Tibial nerve (tissue), 4 donors: ENCODE results near the gene IL1R2. TPM values are rescaled to one million over a fixed set of nuclear protein-coding genes. Genes with fewer than 3 reads are reported as not detected.

Experiments
- DNase-seq, 2 donors: peaks; one replicate each; pipeline ENCODE4 v3.0.0-alpha.2; 2019; ENCODE audit warnings: low spot score in 2 of 2
- H3K27ac ChIP-seq, 4 donors: fragments of 200-600 bp; sonication (generic) in 3 of 4; one replicate each; pipeline ENCODE4 v1.5.1; 2017 to 2019; ENCODE audit warnings: mild to moderate bottlenecking in 1 of 4
- H3K27me3 ChIP-seq, 2 donors: fragments of 200-600 bp; sonication (generic) in 1 of 2; one replicate each; pipeline versions ENCODE4 v1.5.1 to v1.6.0; 2017 to 2019
- H3K36me3 ChIP-seq, 3 donors: fragments of 200-600 bp; sonication (generic); one replicate each; pipeline ENCODE4 v1.5.1; 2018 to 2019
- H3K4me1 ChIP-seq, 4 donors: fragments of 200-600 bp; sonication (generic) in 3 of 4; one replicate each; pipeline ENCODE4 v1.5.1; 2017 to 2019
- H3K4me3 ChIP-seq, 4 donors: fragments of 200-600 bp; sonication (generic) in 3 of 4; one replicate each; pipeline ENCODE4 v1.5.1; 2017 to 2019; ENCODE audit warnings: mild to moderate bottlenecking in 1 of 4, moderate library complexity in 1 of 4
- H3K9me3 ChIP-seq, 4 donors: fragments of 200-600 bp; sonication (generic) in 3 of 4; one replicate each; pipeline ENCODE4 v1.5.1; 2017 to 2019
- CTCF ChIP-seq, 5 experiments: fragments of 200-600 bp in 3 of 5; fragments of 450-650 bp in 2 of 5; sonication (generic) in 3 of 5; IDR thresholded peaks; one replicate each; pipeline ENCODE4 v1.5.1; 2016 to 2019; ENCODE audit warnings: antibody characterized with exemption in 5 of 5, mild to moderate bottlenecking in 3 of 5, moderate library complexity in 2 of 5
- EP300 ChIP-seq, 2 donors: sonication (generic); formaldehyde crosslinking; IDR thresholded peaks; one replicate each; pipeline ENCODE4 v1.6.1; 2017; ENCODE audit warnings: antibody characterized with exemption in 2 of 2, mild to moderate bottlenecking in 1 of 2
- POLR2A ChIP-seq, 2 donors: fragments of 450-650 bp; IDR thresholded peaks; one replicate each; pipeline ENCODE4 v1.6.1; 2017; ENCODE audit warnings: antibody characterized with exemption in 2 of 2, mild to moderate bottlenecking in 2 of 2, moderate library complexity in 2 of 2
- WGBS, 2 donors: methylation state at CpG; one replicate each; pipeline ENCODE4 v1.1.5; 2018; 5-methylcytosine and 5-hydroxymethylcytosine counted together
- total RNA-seq, 4 donors: library from RNA; depleted of rRNA; stranded (reverse); fragments of >200 nt; gene quantifications; one replicate each; pipeline ENCODE4 v1.1.0, GENCODE V29; 2016

Gene IL1R2
- total RNA-seq, 4 donors from 2014 or later = 3.6 to 17.7 (median 7.5) TPM

GRCh38 chr2:102028470-102028869, 36.7 kb downstream of the IL1R2 start:
- peak overlapping the region in 1 of 4 donors; percentile 77 for H3K27ac ChIP-seq
- no peak for DNase-seq

GRCh38 chr2:102029405-102029804, 37.6 kb downstream of the IL1R2 start:
- Histone ChIP-seq H3K4me3 (no peak overlapping the region), H3K36me3 (no peaks in the 10 kb centered on the region), H3K27me3 (no peaks in the 10 kb centered on the region), H3K9me3 (no peaks in the 10 kb centered on the region), H3K27ac (no peak overlapping the region), H3K4me1 (peaks cover 0 to 49% (median 18%) of the 10 kb centered on the region in 4 donors)
- no peak for TF ChIP-seq EP300 (IDR thresholded peaks at IDR 0.05)
- no peak for TF ChIP-seq CTCF (IDR thresholded peaks at IDR 0.05)
- no peak for TF ChIP-seq POLR2A (IDR thresholded peaks at IDR 0.05)
- DNase-seq = no peak
- 76 to 97% methylated on average over 2 of the region's 2 CpGs for WGBS, 2 donors

More at GRCh38 chr2:102028470-102028869, 36.7 kb downstream of the IL1R2 start:
- Histone ChIP-seq H3K4me3 (no peak overlapping the region), H3K9me3 (no peaks in the 10 kb centered on the region), H3K4me1 (peaks cover 0 to 42% (median 10%) of the 10 kb centered on the region in 4 donors), H3K36me3 (no peaks in the 10 kb centered on the region), H3K27me3 (no peaks in the 10 kb centered on the region)
- TF ChIP-seq EP300 (IDR thresholded peaks at IDR 0.05) (no peak), POLR2A (IDR thresholded peaks at IDR 0.05) (no peak), CTCF (IDR thresholded peaks at IDR 0.05) (no peak)

- no peak for DNase-seq
- Histone ChIP-seq H3K4me3 (no peak overlapping the region), H3K27ac (no peak overlapping the region), H3K4me1 (peaks cover 0 to 53% (median 20%) of the 10 kb centered on the region in 4 donors), H3K36me3 (no peaks in the 10 kb centered on the region), H3K27me3 (no peaks in the 10 kb centered on the region), H3K9me3 (no peaks in the 10 kb centered on the region)
- no peak for TF ChIP-seq POLR2A (IDR thresholded peaks at IDR 0.05)
- no peak for TF ChIP-seq CTCF (IDR thresholded peaks at IDR 0.05)
- TF ChIP-seq EP300 (IDR thresholded peaks at IDR 0.05) = no peak
Observed at GRCh38 chr2:102029952-102030351, 38.2 kb downstream of the IL1R2 start.

GRCh38 chr2:102030502-102030854, 38.7 kb downstream of the IL1R2 start:
- 89 to 98% methylated on average over 1 of the region's 1 CpG for WGBS, 2 donors
- TF ChIP-seq POLR2A (IDR thresholded peaks at IDR 0.05) (no peak), CTCF (IDR thresholded peaks at IDR 0.05) (no peak), EP300 (IDR thresholded peaks at IDR 0.05) (no peak)
- H3K27ac ChIP-seq = no peak overlapping the region
- peaks cover 0 to 49% (median 20%) of the 10 kb centered on the region in 4 donors for H3K4me1 ChIP-seq
- H3K9me3 ChIP-seq = no peaks in the 10 kb centered on the region
- no peaks in the 10 kb centered on the region for H3K27me3 ChIP-seq
- H3K36me3 ChIP-seq = no peaks in the 10 kb centered on the region
- DNase-seq = no peak
- no peak overlapping the region for H3K4me3 ChIP-seq

DNA sequence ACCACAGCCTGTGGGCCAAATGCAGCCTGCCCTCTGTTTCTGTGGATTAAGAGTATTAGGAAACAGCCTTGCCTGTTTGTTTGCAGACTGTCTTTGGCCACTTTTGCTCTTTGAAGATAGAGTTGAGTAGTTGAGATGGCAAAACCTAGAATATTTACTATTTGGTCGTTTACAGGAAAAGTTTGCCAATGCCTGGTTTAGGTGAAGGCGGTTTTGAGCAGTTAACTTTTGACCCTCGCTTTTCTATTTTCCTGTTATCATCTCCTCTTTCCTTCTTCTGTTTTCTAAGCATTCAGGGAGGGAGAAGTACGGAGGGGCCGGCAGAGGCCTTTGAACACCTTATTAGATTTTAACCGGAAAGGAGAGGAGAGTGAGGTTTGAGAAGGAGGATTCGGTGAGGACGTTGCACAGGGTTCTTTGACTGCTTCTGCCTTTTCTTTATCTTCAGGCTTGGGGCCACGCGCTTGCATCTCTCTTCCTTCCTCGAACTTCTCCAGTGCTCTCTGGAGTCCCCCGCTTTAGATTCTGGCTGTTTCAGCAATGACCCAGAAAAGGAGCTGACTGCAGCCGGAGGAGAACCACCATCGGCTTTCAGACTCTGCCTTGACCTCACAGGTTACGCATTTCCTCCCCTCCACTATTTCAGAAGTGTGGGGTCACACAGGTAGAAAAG, 39.2 kb downstream of the IL1R2 start:
- WGBS, 2 donors = 89 to 90% methylated on average over 15 of the region's 15 CpGs
- Histone ChIP-seq H3K27me3 (no peaks in the 10 kb centered on the region), H3K4me3 (no peak overlapping the region), H3K9me3 (no peaks in the 10 kb centered on the region), H3K4me1 (peaks cover 0 to 45% (median 20%) of the 10 kb centered on the region in 4 donors), H3K27ac (no peak overlapping the region), H3K36me3 (no peaks in the 10 kb centered on the region)
- DNase-seq = no peak
- TF ChIP-seq EP300 (IDR thresholded peaks at IDR 0.05) (no peak), POLR2A (IDR thresholded peaks at IDR 0.05) (no peak)
